Vagina (tissue), 2 donors: ENCODE measurements around the gene RHO.

Experiments used
- POLR2A ChIP-seq, 2 donors: fragments of 450-650 bp; IDR thresholded peaks; one replicate each; pipeline ENCODE4 v1.6.1; 2017; ENCODE audit warnings: antibody characterized with exemption in 2 of 2, mild to moderate bottlenecking in 2 of 2, moderate library complexity in 2 of 2
- POLR2AphosphoS5 ChIP-seq, 2 donors: sonication (generic); formaldehyde crosslinking; IDR thresholded peaks; one replicate each; pipeline ENCODE4 v1.9.0; 2017; ENCODE audit warnings: antibody characterized with exemption in 2 of 2, mild to moderate bottlenecking in 2 of 2, low read depth in 1 of 2; ENCODE audit not compliant: insufficient read depth in 1 of 2
- TF ChIP-seq, protein P1 (sequence below), 3 experiments: fragments of 450-650 bp in 2 of 3; fragments of 200-600 bp in 1 of 3; sonication (generic) in 1 of 3; IDR thresholded peaks; one replicate each; pipeline ENCODE4 v1.5.1; 2017 to 2019; ENCODE audit warnings: antibody characterized with exemption in 3 of 3, mild to moderate bottlenecking in 2 of 3, moderate library complexity in 2 of 3

DNA sequence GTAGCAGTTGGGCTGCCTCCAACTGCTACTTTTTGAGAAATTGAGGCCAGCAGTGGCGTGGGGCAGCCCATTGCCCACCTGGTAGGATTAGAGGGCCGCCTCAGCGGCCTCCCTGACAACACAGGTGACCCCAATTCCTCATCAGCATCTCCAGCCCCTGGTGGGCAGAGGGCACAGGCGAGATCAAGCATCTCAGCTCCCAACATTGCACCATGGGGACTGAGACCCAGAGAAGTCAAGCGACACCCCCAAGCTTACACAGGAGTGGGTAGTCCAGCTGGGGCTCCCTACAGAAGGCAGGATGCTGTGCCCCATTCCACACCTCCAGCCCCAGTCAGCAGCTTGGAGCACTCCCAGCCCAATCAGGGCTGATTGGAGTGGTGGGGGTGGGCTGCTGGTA is 14.3 kb downstream of the RHO start:
- TF ChIP-seq, protein P1, sequence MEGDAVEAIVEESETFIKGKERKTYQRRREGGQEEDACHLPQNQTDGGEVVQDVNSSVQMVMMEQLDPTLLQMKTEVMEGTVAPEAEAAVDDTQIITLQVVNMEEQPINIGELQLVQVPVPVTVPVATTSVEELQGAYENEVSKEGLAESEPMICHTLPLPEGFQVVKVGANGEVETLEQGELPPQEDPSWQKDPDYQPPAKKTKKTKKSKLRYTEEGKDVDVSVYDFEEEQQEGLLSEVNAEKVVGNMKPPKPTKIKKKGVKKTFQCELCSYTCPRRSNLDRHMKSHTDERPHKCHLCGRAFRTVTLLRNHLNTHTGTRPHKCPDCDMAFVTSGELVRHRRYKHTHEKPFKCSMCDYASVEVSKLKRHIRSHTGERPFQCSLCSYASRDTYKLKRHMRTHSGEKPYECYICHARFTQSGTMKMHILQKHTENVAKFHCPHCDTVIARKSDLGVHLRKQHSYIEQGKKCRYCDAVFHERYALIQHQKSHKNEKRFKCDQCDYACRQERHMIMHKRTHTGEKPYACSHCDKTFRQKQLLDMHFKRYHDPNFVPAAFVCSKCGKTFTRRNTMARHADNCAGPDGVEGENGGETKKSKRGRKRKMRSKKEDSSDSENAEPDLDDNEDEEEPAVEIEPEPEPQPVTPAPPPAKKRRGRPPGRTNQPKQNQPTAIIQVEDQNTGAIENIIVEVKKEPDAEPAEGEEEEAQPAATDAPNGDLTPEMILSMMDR (IDR thresholded peaks at IDR 0.05): no peak
- no peak for TF ChIP-seq POLR2A (IDR thresholded peaks at IDR 0.05)
- no peak for TF ChIP-seq POLR2AphosphoS5 (IDR thresholded peaks at IDR 0.05; ENCODE audit: insufficient read depth in 1 of 2, low read depth in 1 of 2)
